Rectal smooth muscle tissue (tissue), 1 donor: ENCODE measurements around the gene KRTAP2-3.
"Not testable (repeated sequence)": the region's sequence is repeated elsewhere in the genome, so short reads cannot be mapped to it uniquely, and the experiment has no call there.

Experiments used
- H3K27ac ChIP-seq: one replicate; pipeline ENCODE4 v1.7.0; 2013; ENCODE audit warnings: low read depth, low read length, inconsistent platforms
- H3K27me3 ChIP-seq: one replicate; pipeline ENCODE4 v1.7.0; 2013; ENCODE audit warnings: low read length; ENCODE audit not compliant: control insufficient read depth, insufficient read depth
- H3K36me3 ChIP-seq: one replicate; pipeline ENCODE4 v1.7.0; 2013; ENCODE audit warnings: low read length; ENCODE audit not compliant: control insufficient read depth, insufficient read depth
- H3K4me1 ChIP-seq: one replicate; pipeline ENCODE4 v1.7.0; 2013; ENCODE audit warnings: low read length; ENCODE audit not compliant: control insufficient read depth, insufficient read depth
- H3K4me3 ChIP-seq: one replicate; pipeline ENCODE4 v1.7.0; 2013; ENCODE audit warnings: low read length
- H3K9ac ChIP-seq: one replicate; pipeline ENCODE4 v1.7.0; 2013; ENCODE audit warnings: low read length

The KRTAP2-3 gene

DNA sequence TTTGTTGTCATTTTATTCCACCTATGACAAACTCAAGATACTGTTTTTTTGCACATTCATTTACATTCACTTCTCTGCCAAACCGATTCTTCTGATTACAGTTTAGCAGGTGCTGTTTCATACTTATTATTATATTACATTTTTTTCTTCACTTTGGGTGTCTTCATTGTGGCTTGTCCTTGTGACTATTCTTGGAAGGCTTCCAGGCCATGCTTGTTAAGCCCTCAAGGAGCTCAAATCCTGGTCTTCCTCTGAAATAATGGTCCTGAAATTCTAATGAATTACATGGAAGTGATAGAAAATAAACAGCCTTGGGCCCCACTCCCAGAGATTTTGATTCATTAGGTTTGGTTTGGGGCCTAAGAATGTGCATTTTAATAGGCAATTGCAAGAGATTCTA, 4.4 kb upstream of the KRTAP2-3 start:
- Histone ChIP-seq H3K9ac (no peak overlapping the region), H3K27me3 (peaks cover 2% of the 10 kb centered on the region), H3K27ac (no peak overlapping the region), H3K4me3 (no peak overlapping the region), H3K4me1 (no peaks in the 10 kb centered on the region), H3K36me3 (no peaks in the 10 kb centered on the region)

DNA sequence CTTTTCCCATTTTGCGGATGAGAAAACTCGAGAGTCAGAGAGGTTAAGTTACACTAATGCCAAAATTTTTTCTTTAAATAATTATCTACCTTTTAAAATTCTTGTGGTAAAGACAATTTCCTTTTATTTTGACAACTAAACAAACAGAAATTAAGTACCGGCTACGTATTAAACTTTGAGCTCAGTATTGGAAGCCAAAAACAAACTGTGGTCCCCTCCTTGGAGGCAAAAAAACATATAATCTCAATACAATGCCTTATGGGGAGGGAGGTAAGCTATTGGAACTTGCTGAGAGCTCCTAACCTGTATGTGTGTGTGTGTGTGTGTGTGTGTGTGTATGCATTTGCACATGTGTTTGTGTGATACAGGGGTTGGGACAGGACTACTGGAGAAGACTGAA, 3.5 kb upstream of the KRTAP2-3 start:
- Histone ChIP-seq H3K27ac (no peak overlapping the region), H3K27me3 (peaks cover 3% of the 10 kb centered on the region), H3K4me3 (no peak overlapping the region), H3K9ac (no peak overlapping the region), H3K36me3 (no peaks in the 10 kb centered on the region), H3K4me1 (no peaks in the 10 kb centered on the region)

DNA sequence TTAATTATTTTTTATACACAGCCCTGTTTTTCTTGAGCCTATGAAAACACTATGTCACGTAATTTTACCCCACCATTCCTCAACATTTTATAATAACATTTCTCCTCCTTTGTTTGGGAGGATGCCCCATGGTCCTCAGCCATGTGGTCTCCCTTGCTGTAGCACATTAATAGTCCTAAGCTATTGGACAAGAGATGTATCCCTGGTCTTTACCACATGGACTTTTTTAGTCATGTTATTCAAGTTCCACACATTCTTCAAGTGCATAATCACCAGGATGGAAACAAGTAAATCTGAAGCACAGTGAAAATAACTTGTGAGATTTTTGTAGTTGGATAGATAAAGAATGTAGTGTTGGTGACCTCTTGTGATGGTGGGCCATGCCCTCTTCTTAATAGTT, 2.0 kb upstream of the KRTAP2-3 start:
- peaks cover 3% of the 10 kb centered on the region for H3K27me3 ChIP-seq
- H3K4me3 ChIP-seq, result no peak overlapping the region
- H3K27ac ChIP-seq, result no peak overlapping the region
- H3K9ac ChIP-seq, result no peak overlapping the region
- H3K4me1 ChIP-seq, result no peaks in the 10 kb centered on the region
- H3K36me3 ChIP-seq, result no peaks in the 10 kb centered on the region

DNA sequence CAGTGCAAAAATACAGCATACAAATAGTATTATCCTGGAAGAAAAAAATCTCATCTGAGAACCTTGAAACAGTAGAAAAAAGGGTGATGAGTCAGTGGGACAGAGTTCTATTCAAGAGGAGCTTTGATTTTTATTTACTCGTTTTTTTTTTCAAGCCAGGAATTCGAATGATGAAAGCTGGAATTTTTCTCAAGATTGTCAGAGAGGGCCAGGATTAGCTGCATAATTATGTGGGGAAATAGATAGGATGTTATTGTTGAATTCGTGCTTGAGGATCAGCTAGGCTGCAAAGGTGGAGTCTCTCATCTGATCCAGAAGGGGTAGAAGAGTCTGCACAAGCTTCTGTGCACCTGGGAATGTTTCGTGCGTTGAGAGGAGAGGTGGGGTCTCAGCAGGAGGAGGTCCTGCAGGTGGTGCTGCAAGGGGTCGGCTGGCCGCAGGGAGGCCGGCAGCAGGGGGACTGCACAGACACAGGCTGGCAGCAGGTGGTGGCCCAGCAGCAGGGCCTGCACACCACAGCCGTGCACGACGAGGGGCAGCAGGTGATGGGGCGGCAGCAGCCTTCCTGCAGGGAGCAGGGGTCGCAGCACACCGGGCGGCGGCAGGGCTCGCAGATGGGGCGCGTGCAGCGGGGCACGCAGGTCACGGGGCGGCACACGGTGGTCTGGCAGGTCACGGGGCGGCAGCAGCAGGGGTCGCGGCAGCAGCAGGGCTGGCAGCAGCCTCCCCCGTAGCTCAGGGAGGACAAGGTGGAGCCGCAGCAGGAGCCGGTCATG, 450 bp downstream of the KRTAP2-3 start:
- not testable (repeated sequence) for H3K36me3 ChIP-seq, H3K9ac ChIP-seq, H3K4me1 ChIP-seq, H3K27me3 ChIP-seq, H3K4me3 ChIP-seq, H3K27ac ChIP-seq

DNA sequence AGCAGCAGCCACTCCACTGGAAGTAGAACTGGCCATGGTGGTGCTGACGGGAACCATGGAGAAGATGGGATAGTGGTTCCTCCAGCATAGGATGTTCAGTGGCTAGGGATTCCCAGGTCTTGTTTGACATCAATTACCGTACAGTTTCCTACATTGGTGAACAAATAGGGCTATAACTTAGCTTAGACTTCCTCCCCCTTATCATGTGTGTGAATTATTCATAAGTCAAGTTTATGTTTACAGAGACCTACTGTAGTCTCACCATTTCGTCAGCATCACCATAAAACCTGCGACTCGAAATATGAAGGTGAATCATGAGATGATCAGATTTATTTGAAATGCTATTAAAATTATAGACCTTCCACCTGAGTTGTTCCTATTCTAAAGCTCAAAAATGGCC, 1.2 kb downstream of the KRTAP2-3 start:
- H3K36me3 ChIP-seq, result no peaks in the 10 kb centered on the region
- peaks cover 3% of the 10 kb centered on the region for H3K27me3 ChIP-seq
- H3K4me1 ChIP-seq, result no peaks in the 10 kb centered on the region
- no peak overlapping the region for H3K9ac ChIP-seq
- no peak overlapping the region for H3K27ac ChIP-seq
- no peak overlapping the region for H3K4me3 ChIP-seq

DNA sequence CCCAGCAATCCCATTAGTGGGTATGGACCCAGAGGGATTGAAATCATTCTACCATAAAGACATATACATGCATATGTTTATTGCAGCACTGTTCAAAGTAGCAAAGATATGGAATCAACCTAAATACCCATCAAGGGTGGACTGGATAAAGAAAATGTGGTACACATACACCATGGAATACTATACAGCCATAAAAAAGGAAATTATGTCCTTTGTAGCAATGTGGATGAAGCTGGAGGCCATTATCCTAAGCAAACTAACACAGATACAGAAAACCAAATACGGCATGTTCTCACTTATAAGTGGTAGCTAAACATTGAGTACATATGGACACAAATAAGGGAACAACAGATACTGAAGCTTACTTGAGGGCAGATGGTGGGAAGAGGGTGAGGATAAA, 2.4 kb downstream of the KRTAP2-3 start:
- Histone ChIP-seq H3K4me3 (no peak overlapping the region), H3K36me3 (no peaks in the 10 kb centered on the region), H3K4me1 (no peaks in the 10 kb centered on the region), H3K27ac (no peak overlapping the region), H3K9ac (no peak overlapping the region), H3K27me3 (peaks cover 3% of the 10 kb centered on the region)

DNA sequence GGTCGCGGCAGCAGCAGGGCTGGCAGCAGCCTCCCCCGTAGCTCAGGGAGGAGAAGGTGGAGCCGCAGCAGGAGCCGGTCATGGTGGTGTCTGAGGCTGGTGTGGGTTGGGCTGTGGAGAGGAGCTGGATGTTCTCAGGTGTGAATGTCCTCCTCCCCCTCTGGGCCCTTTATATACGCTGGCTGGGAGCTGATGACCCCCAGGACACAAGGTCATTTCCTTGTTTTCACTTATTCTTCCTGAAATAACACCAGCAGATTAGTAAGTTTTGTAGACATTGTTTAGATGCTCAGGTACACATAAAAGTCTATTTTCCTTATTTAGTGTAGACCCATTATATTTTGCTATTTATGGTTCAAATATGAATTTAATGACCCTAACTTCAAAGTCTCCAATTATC, 4.8 kb downstream of the KRTAP2-3 start, which contains the start of gene KRTAP2-2:
KRTAP2-2 (minus strand) TSS at position 101 of the 400 bp plus-strand sequence; CDS start at position 82, 19 bp downstream.
- H3K9ac ChIP-seq, H3K4me3 ChIP-seq, H3K27ac ChIP-seq, H3K4me1 ChIP-seq, H3K36me3 ChIP-seq, H3K27me3 ChIP-seq: not testable (repeated sequence)

DNA sequence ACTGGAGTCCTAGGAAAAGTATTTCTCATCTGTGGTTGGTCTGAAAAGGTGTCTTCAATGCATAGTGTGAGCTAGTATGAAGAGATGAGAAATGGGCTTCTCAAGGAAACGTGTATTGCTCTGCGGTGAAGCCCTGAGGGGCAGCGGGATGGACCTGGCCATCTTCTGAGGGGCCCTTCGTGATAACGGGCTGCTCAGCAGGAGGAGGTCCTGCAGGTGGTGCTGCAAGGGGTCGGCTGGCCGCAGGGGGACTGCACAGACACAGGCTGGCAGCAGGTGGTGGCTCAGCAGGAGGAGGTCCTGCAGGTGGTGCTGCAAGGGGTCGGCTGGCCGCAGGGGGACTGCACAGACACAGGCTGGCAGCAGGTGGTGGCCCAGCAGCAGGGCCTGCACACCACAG, 5.4 kb downstream of the KRTAP2-3 start:
- not testable (repeated sequence) for H3K4me3 ChIP-seq, H3K9ac ChIP-seq, H3K36me3 ChIP-seq, H3K27me3 ChIP-seq, H3K4me1 ChIP-seq, H3K27ac ChIP-seq

DNA sequence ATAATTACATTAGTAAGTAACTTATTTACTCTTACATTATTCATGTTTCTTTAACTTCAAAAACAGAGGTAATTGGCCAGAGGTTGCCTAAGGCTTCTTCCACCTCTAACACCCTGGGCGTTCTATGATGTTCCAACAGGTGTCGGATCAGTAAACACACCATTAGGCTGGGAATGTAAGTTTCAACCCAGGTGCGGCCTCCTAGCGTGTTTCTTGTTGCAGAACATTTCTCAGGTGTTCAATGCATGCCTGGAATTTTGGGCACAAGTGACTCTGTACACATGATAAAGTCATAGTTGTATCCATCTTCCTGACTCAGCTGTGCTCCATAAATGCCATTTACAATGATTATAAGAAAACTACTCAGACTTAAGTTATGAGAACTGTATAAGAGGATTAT, 5.9 kb downstream of the KRTAP2-3 start:
- Histone ChIP-seq H3K36me3 (no peaks in the 10 kb centered on the region), H3K9ac (no peak overlapping the region), H3K4me3 (no peak overlapping the region), H3K4me1 (no peaks in the 10 kb centered on the region), H3K27me3 (no peaks in the 10 kb centered on the region), H3K27ac (no peak overlapping the region)

DNA sequence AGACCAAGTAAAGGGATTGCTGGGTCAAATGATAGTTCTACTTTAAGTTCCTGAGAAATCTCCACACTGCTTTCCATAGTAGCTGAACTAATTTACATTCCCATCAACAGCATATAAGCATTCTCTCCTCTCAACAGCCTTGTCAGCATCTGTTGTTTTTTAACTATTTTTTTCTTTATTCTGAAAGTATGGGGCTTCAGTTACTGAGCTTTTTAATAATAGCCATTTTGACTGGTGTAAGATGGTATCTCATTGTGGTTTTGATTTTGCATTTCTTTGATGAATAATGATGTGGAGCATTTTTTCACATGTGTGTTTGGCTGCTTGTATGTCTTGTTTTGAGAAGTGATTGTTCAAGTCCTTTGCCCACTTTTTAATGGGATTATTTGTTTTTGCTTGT, 7.3 kb downstream of the KRTAP2-3 start:
- H3K36me3 ChIP-seq, result no peaks in the 10 kb centered on the region
- H3K4me3 ChIP-seq, result no peak overlapping the region
- no peaks in the 10 kb centered on the region for H3K27me3 ChIP-seq
- H3K4me1 ChIP-seq, result no peaks in the 10 kb centered on the region
- no peak overlapping the region for H3K27ac ChIP-seq
- no peak overlapping the region for H3K9ac ChIP-seq

DNA sequence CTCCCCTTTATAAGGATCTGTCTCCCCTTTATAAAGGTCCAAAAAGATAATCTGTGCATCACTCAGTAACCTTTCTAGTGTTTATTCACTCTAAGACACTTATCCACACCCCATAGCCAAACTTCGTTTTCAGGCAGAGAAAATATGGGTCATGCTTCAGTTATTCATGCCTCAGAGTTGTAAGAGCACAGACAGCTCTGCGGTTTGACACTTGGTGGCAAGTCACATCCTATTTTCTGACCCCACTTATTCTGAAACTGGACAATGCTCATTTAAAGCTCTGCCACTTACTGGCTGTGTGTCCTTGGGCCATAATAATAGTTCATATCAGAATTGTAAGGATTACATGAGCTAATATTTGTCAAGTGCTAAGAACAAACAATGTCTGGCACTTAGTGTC, 10.8 kb downstream of the KRTAP2-3 start:
- H3K4me3 ChIP-seq, result no peak overlapping the region
- H3K27me3 ChIP-seq, result no peaks in the 10 kb centered on the region
- no peak overlapping the region for H3K9ac ChIP-seq
- H3K4me1 ChIP-seq, result no peaks in the 10 kb centered on the region
- no peaks in the 10 kb centered on the region for H3K36me3 ChIP-seq
- no peak overlapping the region for H3K27ac ChIP-seq

DNA sequence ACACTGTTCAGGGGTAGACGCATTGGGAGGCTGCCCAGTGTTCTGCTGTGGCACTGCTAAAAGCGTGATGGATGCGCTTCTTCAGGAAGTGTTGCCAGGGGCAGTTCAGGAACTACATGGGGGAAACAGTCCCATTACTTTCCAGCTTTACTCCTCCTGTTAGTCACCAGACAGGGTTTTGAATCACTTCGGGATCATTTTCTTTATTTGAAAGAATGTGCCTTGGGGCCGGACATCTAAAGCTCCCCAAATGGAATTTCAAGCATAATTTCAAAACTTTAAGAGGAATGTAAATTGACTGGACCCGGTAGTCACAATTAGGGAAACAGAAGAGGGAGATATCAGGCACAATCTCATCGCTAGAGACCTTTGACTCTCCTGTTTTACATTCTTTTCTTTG, 11.5 kb downstream of the KRTAP2-3 start:
- Histone ChIP-seq H3K27me3 (no peaks in the 10 kb centered on the region), H3K4me1 (no peaks in the 10 kb centered on the region), H3K27ac (no peak overlapping the region), H3K4me3 (no peak overlapping the region), H3K9ac (no peak overlapping the region), H3K36me3 (no peaks in the 10 kb centered on the region)

DNA sequence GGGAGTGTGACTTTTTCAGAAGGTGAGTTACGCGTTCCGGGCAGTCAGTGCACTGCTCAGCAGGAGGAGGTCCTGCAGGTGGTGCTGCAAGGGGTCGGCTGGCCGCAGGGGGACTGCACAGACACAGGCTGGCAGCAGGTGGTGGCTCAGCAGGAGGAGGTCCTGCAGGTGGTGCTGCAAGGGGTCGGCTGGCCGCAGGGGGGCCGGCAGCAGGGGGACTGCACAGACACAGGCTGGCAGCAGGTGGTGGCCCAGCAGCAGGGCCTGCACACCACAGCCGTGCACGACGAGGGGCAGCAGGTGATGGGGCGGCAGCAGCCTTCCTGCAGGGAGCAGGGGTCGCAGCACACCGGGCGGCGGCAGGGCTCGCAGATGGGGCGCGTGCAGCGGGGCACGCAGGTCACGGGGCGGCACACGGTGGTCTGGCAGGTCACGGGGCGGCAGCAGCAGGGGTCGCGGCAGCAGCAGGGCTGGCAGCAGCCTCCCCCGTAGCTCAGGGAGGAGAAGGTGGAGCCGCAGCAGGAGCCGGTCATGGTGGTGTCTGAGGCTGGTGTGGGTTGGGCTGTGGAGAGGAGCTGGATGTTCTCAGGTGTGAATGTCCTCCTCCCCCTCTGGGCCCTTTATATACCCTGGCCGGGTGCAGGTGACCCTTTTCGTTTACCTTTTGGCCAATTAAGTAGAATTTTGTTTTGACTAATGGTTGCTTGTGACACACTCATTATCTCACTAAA, 13.0 kb downstream of the KRTAP2-3 start, which contains the start of gene KRTAP2-1:
KRTAP2-1 (minus strand) TSS at position 582 of the 731 bp plus-strand sequence; CDS start at position 533, 49 bp downstream.
- not testable (repeated sequence) for H3K27ac ChIP-seq

More for the DNA sequence above, 13.0 kb downstream of the KRTAP2-3 start, which contains the start of gene KRTAP2-1:
- H3K9ac ChIP-seq, H3K36me3 ChIP-seq, H3K4me1 ChIP-seq, H3K27me3 ChIP-seq, H3K4me3 ChIP-seq: not testable (repeated sequence)
